GM23338 (cell line): Measurements from ENCODE around the gene MAT2A. TPM values are rescaled to one million over a fixed set of nuclear protein-coding genes. Genes with fewer than 3 reads are reported as not detected.

ENCODE experiments used
- ATAC-seq: fragments of 200-7000 bp; cut with Tn5 transposase; 3 replicates; pipeline ENCODE4 v1.9.1; 2020
- DNase-seq: peaks from one replicate; pipeline ENCODE4 v3.0.0-alpha.2; 2015; ENCODE audit warnings: low spot score
- H2AFZ ChIP-seq: fragments of 200-600 bp; sonication (generic); 2 replicates; pipeline ENCODE4 v1.8.0; 2016; ENCODE audit warnings: antibody characterized with exemption, mild to moderate bottlenecking, moderate library complexity
- H3F3A ChIP-seq: fragments of 200-600 bp; sonication (generic); replicated peaks from 2 replicates; pipeline ENCODE4 v1.8.0; 2017; ENCODE audit warnings: antibody characterized with exemption, mixed run types, low read depth
- H3K27ac ChIP-seq: fragments of 200-600 bp; sonication (generic); 2 replicates; pipeline ENCODE4 v1.6.1; 2016; ENCODE audit warnings: low read depth
- H3K27me3 ChIP-seq: fragments of 200-600 bp; sonication (generic); 2 replicates; pipeline ENCODE4 v1.8.0; 2016; ENCODE audit warnings: mild to moderate bottlenecking, mixed run types, moderate library complexity; ENCODE audit not compliant: insufficient read depth
- H3K36me3 ChIP-seq: fragments of 200-600 bp; sonication (generic); 2 replicates; pipeline ENCODE4 v1.8.0; 2016; ENCODE audit warnings: mild to moderate bottlenecking; ENCODE audit not compliant: insufficient read depth
- H3K4me1 ChIP-seq: fragments of 200-600 bp; sonication (generic); 2 replicates; pipeline ENCODE4 v1.8.0; 2016; ENCODE audit warnings: mild to moderate bottlenecking, moderate library complexity; ENCODE audit not compliant: insufficient read depth
- H3K4me2 ChIP-seq: fragments of 200-600 bp; sonication (generic); 2 replicates; pipeline ENCODE4 v1.7.1; 2017; ENCODE audit warnings: mixed run types
- H3K4me3 ChIP-seq: fragments of 200-600 bp; sonication (generic); 2 replicates; pipeline ENCODE4 v1.6.1; 2016; ENCODE audit warnings: mixed run types
- H3K79me2 ChIP-seq: fragments of 200-600 bp; sonication (generic); replicated peaks from 2 replicates; pipeline ENCODE4 v1.8.0; 2017; ENCODE audit warnings: mild to moderate bottlenecking; ENCODE audit not compliant: insufficient read depth
- H3K9me2 ChIP-seq: fragments of 200-600 bp; sonication (generic); 2 replicates; pipeline ENCODE4 v1.8.0; 2017; ENCODE audit not compliant: insufficient read depth
- H4K20me1 ChIP-seq: fragments of 200-600 bp; sonication (generic); replicated peaks from 2 replicates; pipeline ENCODE4 v1.8.0; 2017; ENCODE audit warnings: mild to moderate bottlenecking; ENCODE audit not compliant: insufficient read depth
- H3K27ac Mint-ChIP-seq: 2 replicates; pipeline ENCODE4 v1.8.0; 2020; ENCODE audit warnings: inconsistent platforms, mild to moderate bottlenecking, moderate library complexity, mixed read lengths
- H3K27me3 Mint-ChIP-seq: 3 replicates; pipeline ENCODE4 v1.8.0; 2022; ENCODE audit warnings: low read depth, mild to moderate bottlenecking, moderate library complexity, mixed read lengths, inconsistent platforms; ENCODE audit not compliant: insufficient read depth, poor library complexity
- H3K36me3 Mint-ChIP-seq: 3 replicates; pipeline ENCODE4 v1.8.0; 2021; ENCODE audit warnings: low read depth, mild to moderate bottlenecking, inconsistent platforms, moderate library complexity, mixed read lengths
- H3K4me1 Mint-ChIP-seq: 3 replicates; pipeline ENCODE4 v1.8.0; 2020; ENCODE audit warnings: mild to moderate bottlenecking, inconsistent platforms, mixed read lengths
- H3K4me3 Mint-ChIP-seq: 3 replicates; pipeline ENCODE4 v1.8.0; 2021; ENCODE audit warnings: moderate library complexity, mild to moderate bottlenecking, inconsistent platforms, mixed read lengths
- H3K9me3 Mint-ChIP-seq: 3 replicates; pipeline ENCODE4 v1.8.0; 2020; ENCODE audit warnings: moderate library complexity, mild to moderate bottlenecking, inconsistent platforms, mixed read lengths
- CREB1 ChIP-seq: fragments of 250-450 bp; sonication (Bioruptor Pico); IDR thresholded peaks from 2 replicates; pipeline ENCODE4 v1.5.0; 2020; ENCODE audit warnings: low read depth, mild to moderate bottlenecking, moderate library complexity
- CTCF ChIP-seq, 2 experiments: fragments of 200-600 bp in 1 of 2; sonication (generic) in 1 of 2; conservative IDR thresholded peaks; 2 replicates each; pipeline versions ENCODE4 v1.5.1 to v1.6.1; 2016 to 2017; ENCODE audit warnings: antibody characterized with exemption in 2 of 2, low read depth in 2 of 2, mild to moderate bottlenecking in 2 of 2, moderate library complexity in 1 of 2
- ETS1 ChIP-seq: IDR thresholded peaks from 2 replicates; pipeline ENCODE4 v1.6.1; 2016; ENCODE audit warnings: antibody characterized with exemption
- EZH2 ChIP-seq: fragments of 200-600 bp; sonication (generic); IDR thresholded peaks from one replicate; pipeline ENCODE4 v1.8.0; 2017; ENCODE audit warnings: antibody characterized with exemption, mild to moderate bottlenecking, low read depth; ENCODE audit not compliant: unreplicated experiment
- EZH2phosphoT487 ChIP-seq: fragments of 200-600 bp; sonication (generic); IDR thresholded peaks from one replicate; pipeline ENCODE4 v1.8.1; 2018; ENCODE audit warnings: antibody characterized with exemption; ENCODE audit not compliant: unreplicated experiment
- JUNB ChIP-seq: IDR thresholded peaks from one replicate; pipeline ENCODE4 v1.6.1; 2016; ENCODE audit warnings: antibody characterized with exemption; ENCODE audit not compliant: unreplicated experiment
- NANOG ChIP-seq: IDR thresholded peaks from 2 replicates; pipeline ENCODE4 v1.6.1; 2016; ENCODE audit warnings: antibody characterized with exemption, borderline replicate concordance
- POLR2AphosphoS5 ChIP-seq: IDR thresholded peaks from 2 replicates; pipeline ENCODE4 v1.6.1; 2016; ENCODE audit warnings: antibody characterized with exemption, low read depth
- REST ChIP-seq: IDR thresholded peaks from one replicate; pipeline ENCODE4 v1.6.1; 2018; ENCODE audit warnings: antibody characterized with exemption; ENCODE audit not compliant: unreplicated experiment
- STAT1 ChIP-seq: IDR thresholded peaks from one replicate; pipeline ENCODE4 v1.6.1; 2016; ENCODE audit warnings: antibody characterized with exemption; ENCODE audit not compliant: unreplicated experiment
- ZNF114 ChIP-seq: fragments of 250-450 bp; sonication (Bioruptor Pico); IDR thresholded peaks from 2 replicates; pipeline ENCODE4 v1.5.0; 2020; ENCODE audit warnings: mild to moderate bottlenecking, moderate library complexity
- ZNF331 ChIP-seq: fragments of 250-450 bp; sonication (Bioruptor Pico); IDR thresholded peaks from 2 replicates; pipeline ENCODE4 v1.5.0; 2020; ENCODE audit warnings: low read depth, mild to moderate bottlenecking, moderate library complexity
- polyA plus RNA-seq: library from polyadenylated mRNA; unstranded; fragments of >200 nt; fragmentation: Nextera tagmentation; extraction: Ambion mirVana; gene quantifications from 2 replicates; pipeline ENCODE4 v1.2.1, GENCODE V29; 2016
- total RNA-seq: library from RNA; depleted of rRNA; stranded (reverse); fragments of >200 nt; shearing (Covaris generic); gene quantifications from 2 replicates; pipeline ENCODE4 v1.2.3, GENCODE V29; 2014

The MAT2A gene
- total and polyA plus RNA-seq, 2 experiments from 2014 or later: 105 to 232 TPM

- Histone ChIP-seq H3K27me3 (no peaks in the 10 kb centered on the region), H3K4me1 (peaks cover 4% of the 10 kb centered on the region; the same call in 1 of the 2 replicates), H3K9me2 (no peaks in the 10 kb centered on the region), H3F3A (no peaks in the 10 kb centered on the region), H3K27ac (no peak overlapping the region), H3K4me2 (no peak overlapping the region), H3K79me2 (no peaks in the 10 kb centered on the region), H3K36me3 (no peaks in the 10 kb centered on the region), H4K20me1 (no peaks in the 10 kb centered on the region), H2AFZ (no peak overlapping the region), H3K4me3 (no peak overlapping the region)
- DNase-seq (no peak), ATAC-seq (no peak)
- H3K9me3 Mint-ChIP-seq: no peaks in the 10 kb centered on the region; the same call in 2 of the 3 replicates
- no peaks in the 10 kb centered on the region for H3K36me3 Mint-ChIP-seq
- H3K27me3 Mint-ChIP-seq: peaks cover 9% of the 10 kb centered on the region
- peaks cover 20% of the 10 kb centered on the region for H3K4me1 Mint-ChIP-seq
- no peak overlapping the region for H3K4me3 Mint-ChIP-seq
- TF ChIP-seq STAT1 (no peak), ETS1 (no peak), ZNF114 (no peak), NANOG (no peak), JUNB (no peak), REST (no peak), POLR2AphosphoS5 (no peak), EZH2 (no peak)
- H3K27ac Mint-ChIP-seq: no peak overlapping the region
These were observed 11.2 kb upstream of the MAT2A start for GRCh38 chr2:85527787-85528186.

GRCh38 chr2:85528355-85528754 is 10.6 kb upstream of the MAT2A start:
- Histone ChIP-seq H3F3A (no peaks in the 10 kb centered on the region), H3K4me2 (no peak overlapping the region), H4K20me1 (no peaks in the 10 kb centered on the region), H2AFZ (no peak overlapping the region), H3K4me1 (peaks cover 4% of the 10 kb centered on the region; the same call in 1 of the 2 replicates), H3K9me2 (no peaks in the 10 kb centered on the region), H3K27ac (no peak overlapping the region), H3K79me2 (no peaks in the 10 kb centered on the region), H3K4me3 (no peak overlapping the region), H3K36me3 (no peaks in the 10 kb centered on the region), H3K27me3 (no peaks in the 10 kb centered on the region)
- Mint-ChIP-seq H3K4me1 (peaks cover 20% of the 10 kb centered on the region), H3K27ac (no peak overlapping the region), H3K4me3 (no peak overlapping the region), H3K36me3 (no peaks in the 10 kb centered on the region), H3K27me3 (peaks cover 9% of the 10 kb centered on the region), H3K9me3 (no peaks in the 10 kb centered on the region; the same call in 2 of the 3 replicates)
- ATAC-seq (no peak), DNase-seq (no peak)
- TF ChIP-seq EZH2 (no peak), ZNF331 (CRISPR knock-in tag) (no peak), ETS1 (no peak), STAT1 (no peak), JUNB (no peak), CTCF (conservative IDR thresholded peaks at IDR 0.05; ENCODE audit: low read depth in 2 of 2) (no peak), CREB1 (CRISPR knock-in tag) (no peak), EZH2phosphoT487 (no peak)
